ENCODE measurements around the gene RAMP2. TPM values are rescaled to one million over a fixed set of nuclear protein-coding genes. Genes with fewer than 3 reads are reported as not detected.

The RAMP2 gene
- total and polyA plus RNA-seq, 2 of the 13 experiments (the other 11 are each of a cell fraction or from before 2014, with no cell fraction given), result 1.4 to 5.2 TPM

- TF ChIP-seq CENPX (CRISPR knock-in tag; IDR thresholded peaks at IDR 0.05), result no peak
- TF ChIP-seq HNF1B (CRISPR knock-in tag; IDR thresholded peaks at IDR 0.05), result peak; percentile 81
- TF ChIP-seq AGO1 (IDR thresholded peaks at IDR 0.05; ENCODE audit: low read depth, low read length, poor library complexity, severe bottlenecking), result peak; percentile 64
- no peak for TF ChIP-seq MLLT10 (CRISPR knock-in tag; IDR thresholded peaks at IDR 0.05)
- no peak for TF ChIP-seq BCL6 (CRISPR knock-in tag; IDR thresholded peaks at IDR 0.05)
- TF ChIP-seq CENPT (CRISPR knock-in tag; IDR thresholded peaks at IDR 0.05; ENCODE audit: low read depth), result peak; percentile 81; the same call in 1 of the 2 replicates
- TF ChIP-seq RFX3 (CRISPR knock-in tag; IDR thresholded peaks at IDR 0.05), result no peak; the same call in 1 of the 2 replicates
- peak; percentile 55 for TF ChIP-seq ZNF792 (CRISPR knock-in tag; IDR thresholded peaks at IDR 0.05)
- TF ChIP-seq SOX5 (CRISPR knock-in tag; IDR thresholded peaks at IDR 0.05; ENCODE audit: borderline replicate concordance), result peak; percentile 36; the same call in 1 of the 2 replicates
- no peak for TF ChIP-seq ZFAT (CRISPR knock-in tag; conservative IDR thresholded peaks at IDR 0.05)
- TF ChIP-seq ZNF350 (CRISPR knock-in tag; IDR thresholded peaks at IDR 0.05; ENCODE audit: borderline replicate concordance, low read depth), result no peak; the same call in 1 of the 2 replicates
- no peak for TF ChIP-seq XBP1 (CRISPR knock-in tag; IDR thresholded peaks at IDR 0.05)
- TF ChIP-seq KDM4B (CRISPR knock-in tag; IDR thresholded peaks at IDR 0.05), result peak; percentile 13; the same call in 1 of the 2 replicates
- TF ChIP-seq ZNF235 (CRISPR knock-in tag; IDR thresholded peaks at IDR 0.05; ENCODE audit: borderline replicate concordance), result peak; percentile 81; the same call in 1 of the 2 replicates
- TF ChIP-seq HHEX (CRISPR knock-in tag; IDR thresholded peaks at IDR 0.05), result no peak
- TF ChIP-seq ZNF451 (CRISPR knock-in tag; IDR thresholded peaks at IDR 0.05), result peak; percentile 84
- TF ChIP-seq KDM5B (CRISPR knock-in tag; IDR thresholded peaks at IDR 0.05; ENCODE audit: borderline replicate concordance), result peak; percentile 86
- TF ChIP-seq SP5 (CRISPR knock-in tag; IDR thresholded peaks at IDR 0.05; ENCODE audit: borderline replicate concordance, low read depth), result peak; percentile 13; the same call in 1 of the 2 replicates
- no peak for TF ChIP-seq NBN (conservative IDR thresholded peaks at IDR 0.05)
- peak; percentile 48; the same call in 1 of the 2 replicates for TF ChIP-seq RBAK (CRISPR knock-in tag; IDR thresholded peaks at IDR 0.05)
- TF ChIP-seq ZNF354B (CRISPR knock-in tag; IDR thresholded peaks at IDR 0.05), result peak; percentile 84; the same call in 1 of the 2 replicates
- TF ChIP-seq E2F5 (CRISPR knock-in tag; conservative IDR thresholded peaks at IDR 0.05), result peak; percentile 81
- 0 out of 2 replicates have a peak, but pooled peaks have one; percentile 33 for TF ChIP-seq RERE (CRISPR knock-in tag; IDR thresholded peaks at IDR 0.05; ENCODE audit: low read depth)
- TF ChIP-seq ZNF614 (CRISPR knock-in tag; IDR thresholded peaks at IDR 0.05; ENCODE audit: borderline replicate concordance), result peak; percentile 71; the same call in 1 of the 2 replicates
Measured at GRCh38 chr17:42744806-42745617, 16.0 kb upstream of the RAMP2 start, which contains the start of gene EZH1 (continued).
